ENCODE results near the gene FSIP1. TPM values are rescaled to one million over a fixed set of nuclear protein-coding genes. Genes with fewer than 3 reads are reported as not detected.

FSIP1 gene
- total RNA-seq, 1 donor from 2014 or later, result 2.9 TPM

DNA sequence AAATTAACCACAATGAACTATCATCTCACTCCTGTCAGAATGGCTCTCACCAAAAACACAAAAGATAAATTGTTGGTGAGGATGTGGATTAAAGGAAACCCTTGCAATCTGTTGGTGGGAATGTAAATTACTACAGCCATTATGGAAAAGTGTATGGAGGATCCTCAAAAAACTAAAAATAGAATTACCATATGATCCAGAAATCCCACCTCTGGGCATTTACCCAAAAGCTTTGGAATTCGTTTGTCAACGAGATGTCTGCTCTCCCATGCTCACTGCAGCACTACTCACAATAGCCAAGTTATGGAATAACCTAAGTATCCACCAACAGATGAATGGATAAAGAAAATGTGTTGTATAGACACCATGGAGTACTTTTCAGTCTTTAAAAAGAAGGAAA, 21.6 kb downstream of the FSIP1 start:
- Mint-ChIP-seq H3K4me3 (no peak overlapping the region), H3K9me3 (no peaks in the 10 kb centered on the region), H3K36me3 (no peaks in the 10 kb centered on the region), H3K27me3 (no peaks in the 10 kb centered on the region), H3K4me1 (ENCODE audit: unreplicated experiment) (no peaks in the 10 kb centered on the region), H3K27ac (no peak overlapping the region)
- DNase-seq (ENCODE audit: extremely low spot score, unreplicated experiment), result no peak
- TF ChIP-seq, protein P1, sequence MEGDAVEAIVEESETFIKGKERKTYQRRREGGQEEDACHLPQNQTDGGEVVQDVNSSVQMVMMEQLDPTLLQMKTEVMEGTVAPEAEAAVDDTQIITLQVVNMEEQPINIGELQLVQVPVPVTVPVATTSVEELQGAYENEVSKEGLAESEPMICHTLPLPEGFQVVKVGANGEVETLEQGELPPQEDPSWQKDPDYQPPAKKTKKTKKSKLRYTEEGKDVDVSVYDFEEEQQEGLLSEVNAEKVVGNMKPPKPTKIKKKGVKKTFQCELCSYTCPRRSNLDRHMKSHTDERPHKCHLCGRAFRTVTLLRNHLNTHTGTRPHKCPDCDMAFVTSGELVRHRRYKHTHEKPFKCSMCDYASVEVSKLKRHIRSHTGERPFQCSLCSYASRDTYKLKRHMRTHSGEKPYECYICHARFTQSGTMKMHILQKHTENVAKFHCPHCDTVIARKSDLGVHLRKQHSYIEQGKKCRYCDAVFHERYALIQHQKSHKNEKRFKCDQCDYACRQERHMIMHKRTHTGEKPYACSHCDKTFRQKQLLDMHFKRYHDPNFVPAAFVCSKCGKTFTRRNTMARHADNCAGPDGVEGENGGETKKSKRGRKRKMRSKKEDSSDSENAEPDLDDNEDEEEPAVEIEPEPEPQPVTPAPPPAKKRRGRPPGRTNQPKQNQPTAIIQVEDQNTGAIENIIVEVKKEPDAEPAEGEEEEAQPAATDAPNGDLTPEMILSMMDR (conservative IDR thresholded peaks at IDR 0.05), result no peak

DNA sequence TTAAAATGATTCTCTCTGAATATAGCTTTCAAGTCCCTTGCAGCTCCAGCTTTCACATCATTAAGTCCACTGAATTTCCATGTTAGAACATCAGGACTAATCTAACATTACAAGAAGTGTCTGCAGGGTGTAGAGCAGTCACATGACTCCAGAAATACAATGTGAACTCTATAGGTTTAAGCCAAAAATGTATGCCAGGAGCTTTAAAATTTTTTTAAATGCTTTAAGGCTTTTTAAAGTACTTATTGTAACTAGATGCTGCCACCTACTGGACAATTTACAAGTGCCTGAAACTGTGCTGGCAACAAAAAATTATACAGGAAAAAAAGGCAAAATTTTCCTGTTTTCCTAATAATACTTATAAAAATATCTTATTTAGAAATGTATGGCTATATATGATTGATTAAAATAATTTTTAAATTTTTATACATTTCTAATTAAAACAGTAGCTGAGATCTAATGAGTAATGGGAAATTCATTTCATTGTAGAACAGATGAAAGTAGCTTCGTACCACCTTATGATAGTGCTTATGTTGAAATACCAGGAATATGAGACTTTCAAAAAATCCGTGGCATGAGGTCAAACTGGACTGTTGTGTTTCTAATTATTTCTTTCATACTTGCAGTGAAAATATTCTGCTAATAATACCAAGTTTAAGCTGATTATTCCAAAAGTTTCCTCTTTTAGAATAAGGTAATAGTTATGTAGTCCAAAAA, 25.7 kb downstream of the FSIP1 start:
- H3K4me1 Mint-ChIP-seq (ENCODE audit: unreplicated experiment), result no peaks in the 10 kb centered on the region
- no peaks in the 10 kb centered on the region for H3K9me3 Mint-ChIP-seq
- H3K27ac Mint-ChIP-seq, result no peak overlapping the region
- DNase-seq (ENCODE audit: extremely low spot score, unreplicated experiment), result no peak
- H3K36me3 Mint-ChIP-seq, result no peaks in the 10 kb centered on the region
- H3K27me3 Mint-ChIP-seq, result no peaks in the 10 kb centered on the region
- no peak overlapping the region for H3K4me3 Mint-ChIP-seq
- TF ChIP-seq, protein P1 (conservative IDR thresholded peaks at IDR 0.05), result peak; percentile 97

DNA sequence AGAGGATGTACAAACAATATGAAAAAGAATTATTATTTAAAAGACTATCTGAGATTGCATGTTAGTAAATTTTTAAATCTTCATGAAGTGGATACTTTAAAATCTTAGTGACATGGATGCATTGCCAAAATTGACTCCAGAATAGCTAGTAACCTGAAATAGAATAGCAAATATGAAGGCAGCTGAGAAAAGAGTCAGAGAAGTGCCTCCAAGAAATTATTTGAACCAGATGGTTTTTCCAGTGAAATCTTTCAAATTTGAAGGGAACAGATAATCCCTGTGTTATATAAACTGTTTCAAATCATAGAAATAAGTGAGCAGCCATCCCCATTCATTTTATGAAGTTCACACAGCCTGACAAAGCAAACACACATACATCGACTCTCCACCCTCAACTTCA, 29.6 kb downstream of the FSIP1 start:
- TF ChIP-seq, protein P1 (conservative IDR thresholded peaks at IDR 0.05), result no peak
- Mint-ChIP-seq H3K4me1 (ENCODE audit: unreplicated experiment) (no peaks in the 10 kb centered on the region), H3K36me3 (no peaks in the 10 kb centered on the region), H3K4me3 (no peak overlapping the region), H3K27ac (no peak overlapping the region), H3K9me3 (no peaks in the 10 kb centered on the region), H3K27me3 (no peaks in the 10 kb centered on the region)
- DNase-seq (ENCODE audit: extremely low spot score, unreplicated experiment), result no peak

DNA sequence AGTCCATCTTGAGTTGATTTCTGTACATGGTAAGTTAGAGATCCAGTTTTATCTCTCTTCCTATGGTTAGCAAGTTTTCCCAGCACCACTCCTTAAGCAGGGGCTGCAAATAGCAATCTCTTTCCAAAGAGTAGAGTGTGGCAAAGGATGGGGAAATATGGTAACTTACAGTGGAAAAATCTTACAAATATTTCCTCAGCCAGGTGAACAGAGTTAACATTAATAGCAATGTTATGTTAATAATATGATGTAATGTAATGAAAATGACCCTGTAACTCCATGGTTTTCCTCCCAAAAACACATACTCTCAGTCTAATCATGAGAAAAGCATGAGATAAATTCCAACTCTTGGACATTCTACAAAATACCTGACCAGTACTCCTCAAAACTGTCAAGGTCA, 30.4 kb downstream of the FSIP1 start:
- no peaks in the 10 kb centered on the region for H3K9me3 Mint-ChIP-seq
- DNase-seq (ENCODE audit: extremely low spot score, unreplicated experiment), result no peak
- no peaks in the 10 kb centered on the region for H3K4me1 Mint-ChIP-seq (ENCODE audit: unreplicated experiment)
- no peak overlapping the region for H3K4me3 Mint-ChIP-seq
- TF ChIP-seq, protein P1 (conservative IDR thresholded peaks at IDR 0.05), result no peak
- no peaks in the 10 kb centered on the region for H3K36me3 Mint-ChIP-seq
- H3K27ac Mint-ChIP-seq, result no peak overlapping the region
- H3K27me3 Mint-ChIP-seq, result no peaks in the 10 kb centered on the region

DNA sequence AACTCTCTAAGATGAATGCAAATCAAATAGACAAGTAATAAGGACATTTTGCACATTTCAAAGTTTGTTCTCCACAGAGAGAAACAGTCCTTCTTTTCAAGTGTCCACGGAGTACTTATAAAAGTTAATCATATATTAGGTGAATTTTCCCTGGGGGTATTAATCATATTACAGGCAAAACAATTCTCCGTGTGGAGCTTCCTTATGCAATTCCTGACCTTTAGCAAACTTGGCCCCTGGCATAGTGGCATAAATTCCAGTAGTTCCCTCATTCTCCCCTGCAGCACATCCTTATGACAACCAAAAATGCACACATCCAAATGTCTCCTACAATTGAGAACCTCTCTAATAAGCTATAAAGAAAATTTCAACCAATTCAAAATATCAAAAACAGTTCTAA, 34.4 kb downstream of the FSIP1 start:
- DNase-seq (ENCODE audit: extremely low spot score, unreplicated experiment), result no peak
- H3K27me3 Mint-ChIP-seq, result no peaks in the 10 kb centered on the region
- H3K27ac Mint-ChIP-seq, result no peak overlapping the region
- H3K9me3 Mint-ChIP-seq, result no peaks in the 10 kb centered on the region
- H3K4me3 Mint-ChIP-seq, result no peak overlapping the region
- no peaks in the 10 kb centered on the region for H3K36me3 Mint-ChIP-seq
- no peaks in the 10 kb centered on the region for H3K4me1 Mint-ChIP-seq (ENCODE audit: unreplicated experiment)
- TF ChIP-seq, protein P1 (conservative IDR thresholded peaks at IDR 0.05), result no peak
